HEK293 (cell line): ENCODE data around the gene PPARG.

Source experiments
- EGR2 ChIP-seq: fragments of 450-650 bp; formaldehyde crosslinking; IDR thresholded peaks from 2 replicates; pipeline ENCODE4 v1.5.1; 2016; ENCODE audit warnings: low read depth, missing biosample characterization, missing genetic modification characterization
- HOXC10 ChIP-seq: sonication (generic); formaldehyde crosslinking; IDR thresholded peaks from 2 replicates; pipeline ENCODE4 v1.8.1; 2023; ENCODE audit warnings: mild to moderate bottlenecking, missing genetic modification reagents
- KLF9 ChIP-seq: fragments of 450-650 bp; formaldehyde crosslinking; IDR thresholded peaks from 2 replicates; pipeline ENCODE4 v1.5.1; 2016; ENCODE audit warnings: missing biosample characterization, missing genetic modification characterization, low read depth
- MZF1 ChIP-seq: fragments of 450-650 bp; formaldehyde crosslinking; IDR thresholded peaks from 2 replicates; pipeline ENCODE4 v1.5.1; 2017; ENCODE audit warnings: missing biosample characterization, missing genetic modification characterization, borderline replicate concordance
- OSR2 ChIP-seq: fragments of 450-650 bp; formaldehyde crosslinking; IDR thresholded peaks from 2 replicates; pipeline ENCODE4 v1.5.1; 2016; ENCODE audit warnings: missing biosample characterization, missing genetic modification characterization
- PRDM10 ChIP-seq: fragments of 450-650 bp; formaldehyde crosslinking; IDR thresholded peaks from 2 replicates; pipeline ENCODE4 v1.5.1; 2016; ENCODE audit warnings: missing biosample characterization, missing genetic modification characterization
- TRIM28 ChIP-seq: IDR thresholded peaks from 2 replicates; pipeline ENCODE4 v1.6.1; 2011; ENCODE audit warnings: low read length, control low read depth, borderline replicate concordance
- ZBTB17 ChIP-seq: fragments of 450-650 bp; formaldehyde crosslinking; IDR thresholded peaks from 2 replicates; pipeline ENCODE4 v1.5.1; 2016; ENCODE audit warnings: missing biosample characterization, missing genetic modification characterization
- ZEB2 ChIP-seq: fragments of 450-650 bp; formaldehyde crosslinking; IDR thresholded peaks from 2 replicates; pipeline ENCODE4 v1.5.1; 2016; ENCODE audit warnings: missing biosample characterization, missing genetic modification characterization
- ZFHX2 ChIP-seq: fragments of 450-650 bp; formaldehyde crosslinking; conservative IDR thresholded peaks from 2 replicates; pipeline ENCODE4 v1.5.1; 2016; ENCODE audit warnings: missing biosample characterization, missing genetic modification characterization
- ZFP37 ChIP-seq: fragments of 450-650 bp; formaldehyde crosslinking; IDR thresholded peaks from 2 replicates; pipeline ENCODE4 v1.5.1; 2016; ENCODE audit warnings: missing biosample characterization, missing genetic modification characterization
- ZFP69B ChIP-seq: fragments of 450-650 bp; formaldehyde crosslinking; IDR thresholded peaks from 2 replicates; pipeline ENCODE4 v1.5.1; 2016; ENCODE audit warnings: missing biosample characterization, missing genetic modification characterization
- ZNF132 ChIP-seq: fragments of 450-650 bp; formaldehyde crosslinking; IDR thresholded peaks from 2 replicates; pipeline ENCODE4 v1.5.1; 2017; ENCODE audit warnings: missing biosample characterization, missing genetic modification characterization, borderline replicate concordance
- ZNF292 ChIP-seq: fragments of 450-650 bp; formaldehyde crosslinking; IDR thresholded peaks from 2 replicates; pipeline ENCODE4 v1.5.1; 2016; ENCODE audit warnings: low read depth, missing biosample characterization, missing genetic modification characterization, borderline replicate concordance
- ZNF394 ChIP-seq: fragments of 450-650 bp; formaldehyde crosslinking; IDR thresholded peaks from 2 replicates; pipeline ENCODE4 v1.5.1; 2016; ENCODE audit warnings: missing biosample characterization, missing genetic modification characterization, mild to moderate bottlenecking, moderate library complexity, borderline replicate concordance
- ZNF501 ChIP-seq: fragments of 450-650 bp; formaldehyde crosslinking; IDR thresholded peaks from 2 replicates; pipeline ENCODE4 v1.5.1; 2016; ENCODE audit warnings: missing biosample characterization, missing genetic modification characterization
- ZNF518A ChIP-seq: fragments of 450-650 bp; formaldehyde crosslinking; conservative IDR thresholded peaks from 2 replicates; pipeline ENCODE4 v1.5.1; 2016; ENCODE audit warnings: low read depth, missing biosample characterization, missing genetic modification characterization
- ZNF629 ChIP-seq: fragments of 450-650 bp; formaldehyde crosslinking; IDR thresholded peaks from 2 replicates; pipeline ENCODE4 v1.5.1; 2017; ENCODE audit warnings: missing biosample characterization, missing genetic modification characterization
- ZNF76 ChIP-seq: fragments of 450-650 bp; formaldehyde crosslinking; IDR thresholded peaks from 2 replicates; pipeline ENCODE4; 2016; ENCODE audit warnings: low read depth, missing biosample characterization, missing genetic modification characterization, borderline replicate concordance
- ZSCAN30 ChIP-seq: fragments of 450-650 bp; IDR thresholded peaks from 2 replicates; pipeline ENCODE4 v1.5.1; 2018; ENCODE audit warnings: missing biosample characterization, mild to moderate bottlenecking, missing genetic modification characterization, moderate library complexity
- ZSCAN4 ChIP-seq: fragments of 450-650 bp; formaldehyde crosslinking; IDR thresholded peaks from 2 replicates; pipeline ENCODE4 v1.5.1; 2017; ENCODE audit warnings: missing biosample characterization, missing genetic modification characterization

The PPARG gene

GRCh38 chr3:12286927-12287726, 1.7 kb upstream of the PPARG start (continued):
- TF ChIP-seq ZNF518A (tag by site-specific recombination) (no peak), ZNF629 (tag by site-specific recombination) (no peak), TRIM28 (no peak), ZBTB17 (tag by site-specific recombination) (peak; percentile 22; the same call in 1 of the 2 replicates), ZFP69B (tag by site-specific recombination) (peak; percentile 77), OSR2 (no peak), ZNF76 (tag by site-specific recombination) (no peak), ZFHX2 (tag by site-specific recombination) (0 out of 2 replicates have a peak, but pooled peaks have one; percentile 30), EGR2 (tag by site-specific recombination) (0 out of 2 replicates have a peak, but pooled peaks have one; percentile 23), ZNF394 (tag by site-specific recombination) (peak; percentile 15; the same call in 1 of the 2 replicates), ZSCAN4 (tag by site-specific recombination) (no peak), ZNF132 (tag by site-specific recombination) (no peak), ZEB2 (no peak), PRDM10 (peak; percentile 46; the same call in 1 of the 2 replicates), HOXC10 (CRISPR knock-in tag) (no peak), KLF9 (tag by site-specific recombination) (no peak), ZNF501 (tag by site-specific recombination) (peak; percentile 28; the same call in 1 of the 2 replicates), ZFP37 (tag by site-specific recombination) (no peak), MZF1 (0 out of 2 replicates have a peak, but pooled peaks have one; percentile 50), ZSCAN30 (tag by site-specific recombination) (peak; percentile 37; the same call in 1 of the 2 replicates), ZNF292 (tag by site-specific recombination) (no peak)
- TF ChIP-seq, all 188 proteins: peak for 23
